Endodermal cell (in vitro differentiated cells): ENCODE results near the gene MAP3K9. TPM values are rescaled to one million over a fixed set of nuclear protein-coding genes. Genes with fewer than 3 reads are reported as not detected.

Experiments
- DNase-seq: peaks from one replicate; pipeline ENCODE4 v3.0.0-alpha.2; 2017
- H3K27ac ChIP-seq: 2 replicates; pipeline ENCODE4 v1.5.1; 2013; ENCODE audit warnings: mild to moderate bottlenecking, low read depth, low read length, moderate library complexity
- H3K27me3 ChIP-seq: 2 replicates; pipeline ENCODE4 v1.6.1; 2013; ENCODE audit warnings: mild to moderate bottlenecking, low read length, moderate library complexity; ENCODE audit not compliant: insufficient read depth, control insufficient read depth, poor library complexity, severe bottlenecking
- H3K36me3 ChIP-seq: 2 replicates; pipeline ENCODE4 v1.7.0; 2013; ENCODE audit warnings: mild to moderate bottlenecking, low read length, moderate library complexity; ENCODE audit not compliant: control insufficient read depth, insufficient read depth
- H3K4me1 ChIP-seq: one replicate; pipeline ENCODE4 v1.7.0; 2013; ENCODE audit warnings: low read length; ENCODE audit not compliant: control insufficient read depth, insufficient read depth
- H3K4me3 ChIP-seq: 2 replicates; pipeline ENCODE4 v1.5.1; 2013; ENCODE audit warnings: mild to moderate bottlenecking, low read length, moderate library complexity
- H3K9ac ChIP-seq: 2 replicates; pipeline ENCODE4 v1.6.1; 2013; ENCODE audit warnings: mild to moderate bottlenecking, low read length, moderate library complexity; ENCODE audit not compliant: poor library complexity, severe bottlenecking; ENCODE audit errors: extremely low read depth
- H3K9me3 ChIP-seq: 2 replicates; pipeline ENCODE4 v1.6.1; 2013; ENCODE audit warnings: mild to moderate bottlenecking, low read length, moderate library complexity; ENCODE audit not compliant: control insufficient read depth
- H3K27ac Mint-ChIP-seq: 2 replicates; pipeline ENCODE4 v1.8.0; 2020; ENCODE audit warnings: mixed read lengths
- H3K27me3 Mint-ChIP-seq: 2 replicates; pipeline ENCODE4 v1.8.0; 2021; ENCODE audit warnings: mild to moderate bottlenecking, mixed read lengths; ENCODE audit not compliant: insufficient read depth
- H3K36me3 Mint-ChIP-seq: 2 replicates; pipeline ENCODE4 v1.8.0; 2020; ENCODE audit warnings: low read depth, mixed read lengths
- H3K4me1 Mint-ChIP-seq: 2 replicates; pipeline ENCODE4 v1.8.0; 2020; ENCODE audit warnings: mixed read lengths
- H3K4me3 Mint-ChIP-seq: 2 replicates; pipeline ENCODE4 v1.8.0; 2020; ENCODE audit warnings: mild to moderate bottlenecking, moderate library complexity, mixed read lengths
- H3K9me3 Mint-ChIP-seq: 2 replicates; pipeline ENCODE4 v1.8.0; 2020; ENCODE audit warnings: mild to moderate bottlenecking, mixed read lengths
- WGBS, 2 experiments: methylation state at CpG; one replicate each; pipeline versions ENCODE4 v1.1.5 to v1.1.7; 2013; ENCODE audit warnings: missing lambda C conversion rate in 2 of 2, mixed read lengths in 1 of 2; ENCODE audit not compliant: insufficient coverage in 1 of 2, insufficient read length in 1 of 2; 5-methylcytosine and 5-hydroxymethylcytosine counted together
- total RNA-seq, 2 donors: library from RNA; stranded (reverse); fragmentation: NEBNext Ultra II Directional in 1 of 2; extraction: Animal tissue kit (Norgen Biotek cat#: 25700) in 1 of 2; gene quantifications; 2 replicates in 1 of 2; 3 replicates in 1 of 2; pipeline ENCODE4 v1.2.1, GENCODE V29; 2021
- TF ChIP-seq, protein P1 (sequence below): fragments of 200-600 bp; sonication (generic); conservative IDR thresholded peaks from 2 replicates; pipeline ENCODE4 v1.5.0; 2021; ENCODE audit warnings: antibody characterized with exemption, mild to moderate bottlenecking

The MAP3K9 gene
- total RNA-seq, 2 donors from 2014 or later: 34.1 to 38.5 TPM

DNA sequence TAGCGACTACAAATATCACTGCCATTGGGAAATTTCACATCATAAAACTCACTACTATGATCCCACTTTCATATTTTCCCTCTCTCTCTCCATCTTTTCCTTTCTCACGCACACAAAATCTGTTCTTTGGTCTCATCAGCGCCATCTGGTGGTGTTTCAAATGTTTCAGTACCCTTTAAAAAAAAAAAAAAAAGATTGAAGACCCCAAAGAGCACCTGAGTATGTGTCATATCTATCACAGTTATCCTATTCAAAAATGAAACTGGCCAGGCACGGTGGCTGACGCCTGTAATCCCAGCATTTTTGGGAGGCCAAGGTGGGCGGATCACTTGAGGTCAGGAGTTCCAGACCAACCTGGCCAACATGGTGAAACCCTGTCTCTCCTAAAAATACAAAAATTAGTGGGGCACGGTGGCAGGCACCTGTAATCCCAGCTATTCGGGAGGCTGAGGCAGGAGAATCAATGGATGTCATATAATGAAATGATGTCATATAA lies 95.2 kb downstream of the MAP3K9 start:
- Histone ChIP-seq H3K27ac (no peak overlapping the region), H3K4me1 (peaks cover 15% of the 10 kb centered on the region), H3K36me3 (no peaks in the 10 kb centered on the region), H3K9ac (no peak overlapping the region), H3K4me3 (no peak overlapping the region), H3K9me3 (no peaks in the 10 kb centered on the region), H3K27me3 (no peaks in the 10 kb centered on the region)
- WGBS, 2 experiments: 28 to 35% methylated on average over 5 to 8 of the region's 8 CpGs
- H3K4me1 Mint-ChIP-seq: peaks cover 42% of the 10 kb centered on the region
- no peaks in the 10 kb centered on the region for H3K27me3 Mint-ChIP-seq
- no peaks in the 10 kb centered on the region for H3K36me3 Mint-ChIP-seq
- no peak overlapping the region for H3K4me3 Mint-ChIP-seq
- no peaks in the 10 kb centered on the region for H3K9me3 Mint-ChIP-seq
- TF ChIP-seq, protein P1, sequence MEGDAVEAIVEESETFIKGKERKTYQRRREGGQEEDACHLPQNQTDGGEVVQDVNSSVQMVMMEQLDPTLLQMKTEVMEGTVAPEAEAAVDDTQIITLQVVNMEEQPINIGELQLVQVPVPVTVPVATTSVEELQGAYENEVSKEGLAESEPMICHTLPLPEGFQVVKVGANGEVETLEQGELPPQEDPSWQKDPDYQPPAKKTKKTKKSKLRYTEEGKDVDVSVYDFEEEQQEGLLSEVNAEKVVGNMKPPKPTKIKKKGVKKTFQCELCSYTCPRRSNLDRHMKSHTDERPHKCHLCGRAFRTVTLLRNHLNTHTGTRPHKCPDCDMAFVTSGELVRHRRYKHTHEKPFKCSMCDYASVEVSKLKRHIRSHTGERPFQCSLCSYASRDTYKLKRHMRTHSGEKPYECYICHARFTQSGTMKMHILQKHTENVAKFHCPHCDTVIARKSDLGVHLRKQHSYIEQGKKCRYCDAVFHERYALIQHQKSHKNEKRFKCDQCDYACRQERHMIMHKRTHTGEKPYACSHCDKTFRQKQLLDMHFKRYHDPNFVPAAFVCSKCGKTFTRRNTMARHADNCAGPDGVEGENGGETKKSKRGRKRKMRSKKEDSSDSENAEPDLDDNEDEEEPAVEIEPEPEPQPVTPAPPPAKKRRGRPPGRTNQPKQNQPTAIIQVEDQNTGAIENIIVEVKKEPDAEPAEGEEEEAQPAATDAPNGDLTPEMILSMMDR: peak; percentile 83
- no peak overlapping the region for H3K27ac Mint-ChIP-seq
- peak; percentile 77 for DNase-seq

DNA sequence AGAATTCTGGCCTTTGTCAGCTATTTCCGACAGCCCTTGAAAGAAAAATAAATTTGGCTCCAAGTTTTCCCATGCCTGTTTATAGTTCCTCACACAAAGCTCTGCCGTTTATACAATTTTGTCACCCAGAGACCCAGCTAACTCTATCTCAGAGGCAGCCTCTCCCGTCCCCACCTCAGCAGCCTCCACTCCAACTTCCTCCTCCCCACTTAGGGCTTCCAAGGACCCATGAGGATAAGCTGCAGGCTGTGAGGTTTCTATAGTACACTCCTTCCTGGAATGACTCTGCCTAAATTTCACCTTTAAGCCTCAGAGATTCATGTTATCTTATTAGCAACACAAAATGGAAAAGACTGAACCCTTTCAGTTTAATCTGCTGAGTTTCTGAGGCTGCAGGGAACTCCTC lies 95.8 kb downstream of the MAP3K9 start:
- H3K27ac Mint-ChIP-seq: no peak overlapping the region
- Histone ChIP-seq H3K27me3 (no peaks in the 10 kb centered on the region), H3K4me1 (peaks cover 12% of the 10 kb centered on the region), H3K9me3 (no peaks in the 10 kb centered on the region), H3K27ac (no peak overlapping the region), H3K9ac (no peak overlapping the region), H3K36me3 (no peaks in the 10 kb centered on the region), H3K4me3 (no peak overlapping the region)
- H3K9me3 Mint-ChIP-seq: no peaks in the 10 kb centered on the region
- H3K36me3 Mint-ChIP-seq: no peaks in the 10 kb centered on the region
- WGBS, 2 experiments: 74 to 83% methylated on average over 1 to 3 of the region's 3 CpGs
- peaks cover 45% of the 10 kb centered on the region for H3K4me1 Mint-ChIP-seq
- no peak for DNase-seq
- TF ChIP-seq, protein P1: no peak
- no peak overlapping the region for H3K4me3 Mint-ChIP-seq
- no peaks in the 10 kb centered on the region for H3K27me3 Mint-ChIP-seq

GRCh38 chr14:70713096-70713495 lies 96.2 kb downstream of the MAP3K9 start:
- Mint-ChIP-seq H3K4me3 (no peak overlapping the region), H3K27ac (no peak overlapping the region), H3K9me3 (no peaks in the 10 kb centered on the region), H3K4me1 (peaks cover 41% of the 10 kb centered on the region), H3K36me3 (no peaks in the 10 kb centered on the region), H3K27me3 (no peaks in the 10 kb centered on the region)
- Histone ChIP-seq H3K27ac (no peak overlapping the region), H3K9me3 (no peaks in the 10 kb centered on the region), H3K36me3 (no peaks in the 10 kb centered on the region), H3K27me3 (no peaks in the 10 kb centered on the region), H3K9ac (no peak overlapping the region), H3K4me1 (peaks cover 7% of the 10 kb centered on the region), H3K4me3 (no peak overlapping the region)
- DNase-seq: no peak
- 82% methylated on average over 4 of the region's 4 CpGs; no CpG with 5 or more reads in 1 of the 2 experiments for WGBS, 2 experiments
- TF ChIP-seq, protein P1: no peak
